Thyroid gland (tissue), 4 donors: ENCODE results near the gene KSR1.

Experiments
- CTCF ChIP-seq, 6 experiments: fragments of 200-600 bp in 3 of 6; fragments of 450-650 bp in 3 of 6; sonication (generic) in 3 of 6; IDR thresholded peaks; one replicate each; pipeline ENCODE4 v1.5.1; 2016 to 2019; ENCODE audit warnings: antibody characterized with exemption in 6 of 6, mild to moderate bottlenecking in 2 of 6, inconsistent platforms in 1 of 6, moderate library complexity in 1 of 6
- POLR2A ChIP-seq, 2 donors: fragments of 450-650 bp; IDR thresholded peaks; one replicate each; pipeline ENCODE4 v1.6.1; 2017; ENCODE audit warnings: antibody characterized with exemption in 2 of 2, mild to moderate bottlenecking in 2 of 2, moderate library complexity in 1 of 2

- TF ChIP-seq CTCF (IDR thresholded peaks at IDR 0.05) = no peak
- no peak for TF ChIP-seq POLR2A (IDR thresholded peaks at IDR 0.05)
Measured at GRCh38 chr17:27663936-27664605, 207.8 kb downstream of the KSR1 start.
